ENCODE data around the gene SP6.

The SP6 gene

GRCh38 chr17:47831003-47831933, 19.7 kb downstream of the SP6 start, which contains the start of the genes LRRC46 and MRPL10:
Gene LRRC46, plus strand, starts transcription at chr17:47831670. Its CDS starts 320 bp downstream, at chr17:47831990.
Gene MRPL10, minus strand, starts transcription at chr17:47831541. Its CDS starts 30 bp downstream, at chr17:47831511.
- peak; percentile 88 for DNase-seq

DNA sequence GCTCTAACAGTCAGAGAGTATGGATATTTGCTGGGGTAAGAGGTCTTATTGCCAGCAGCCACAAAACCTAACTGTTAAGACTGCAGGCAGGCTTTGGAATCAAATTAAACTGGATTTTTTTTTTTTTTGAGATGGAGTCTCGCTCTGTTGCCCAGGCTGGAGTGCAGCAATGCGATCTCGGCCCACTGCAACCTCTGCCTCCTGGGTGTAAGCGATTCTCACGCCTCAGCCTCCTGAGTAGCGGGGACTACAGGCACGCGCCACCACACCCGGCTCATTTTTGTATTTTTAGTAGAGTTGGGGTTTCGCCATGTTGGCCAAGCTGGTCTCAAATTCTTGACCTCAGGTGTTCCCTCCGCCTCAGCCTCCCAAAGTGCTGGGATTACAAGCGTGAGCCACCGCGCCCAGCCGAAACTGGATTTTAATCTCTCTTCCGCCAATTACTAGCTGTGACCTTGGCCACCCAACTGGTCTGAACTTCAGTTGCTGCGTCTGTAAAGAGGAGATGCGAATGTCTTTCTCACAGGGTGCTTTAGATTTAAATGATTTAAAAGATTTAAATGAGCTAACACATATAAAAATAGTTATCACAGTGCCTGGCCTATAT, 20.5 kb downstream of the SP6 start:
- DNase-seq = no peak

DNA sequence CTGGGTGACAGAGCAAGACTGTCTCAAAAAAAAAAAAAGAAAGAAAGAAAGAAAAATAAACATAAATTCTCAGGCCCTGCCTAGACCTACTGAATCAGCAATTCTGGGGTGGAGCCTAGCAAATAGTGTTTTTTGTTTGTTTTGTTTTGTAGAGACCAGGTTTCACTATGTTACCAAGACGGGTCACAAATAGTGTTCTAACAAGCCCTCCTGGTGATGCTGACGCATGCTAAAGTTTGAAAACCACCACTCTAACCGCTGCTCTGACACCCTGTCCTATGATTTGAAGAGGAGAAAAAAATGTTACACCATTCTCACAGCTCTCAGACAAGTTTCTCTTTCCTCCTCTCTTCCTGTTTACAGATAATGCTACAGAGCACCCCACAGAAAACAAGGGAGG, 21.1 kb downstream of the SP6 start:
- DNase-seq = no peak

DNA sequence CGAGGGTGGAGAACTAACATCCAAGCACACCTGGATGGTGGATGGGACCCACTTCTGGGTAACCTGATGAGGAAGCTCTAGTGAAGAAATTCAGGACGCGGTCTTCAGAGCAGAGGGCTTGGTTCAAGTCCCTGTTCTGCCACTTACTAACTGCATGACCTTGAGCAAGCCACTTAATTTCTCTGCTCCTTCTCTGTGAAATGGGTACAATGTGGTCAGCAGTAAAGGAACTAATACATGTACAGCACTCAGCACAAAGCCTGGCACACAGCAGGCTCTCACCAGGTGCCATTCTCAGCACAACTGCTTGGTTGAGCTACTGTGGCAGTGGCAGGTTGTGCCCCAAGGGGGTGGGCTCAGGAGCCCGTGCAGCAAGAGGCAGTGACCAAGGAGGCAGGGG, 27.4 kb downstream of the SP6 start:
- DNase-seq = no peak

DNA sequence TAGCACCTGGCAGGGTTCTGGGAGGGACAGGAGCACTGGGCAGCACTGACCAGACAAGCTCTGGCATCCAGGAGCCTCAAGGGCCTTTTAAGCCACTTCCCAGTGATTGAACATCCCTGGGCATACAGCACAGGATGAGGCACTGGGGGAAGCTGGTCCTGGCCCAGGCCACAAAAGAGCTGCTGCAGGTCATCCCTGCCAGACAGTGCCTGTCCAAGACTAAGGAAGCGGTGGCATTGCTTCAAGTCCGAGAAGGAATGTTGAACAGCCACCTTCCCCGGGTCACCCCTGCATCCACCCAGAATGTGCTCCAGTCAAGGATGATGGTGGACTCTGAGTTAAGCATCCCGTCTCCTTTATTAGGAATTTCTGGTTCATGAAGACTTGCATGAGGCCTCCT, 28.2 kb downstream of the SP6 start:
- no peak for DNase-seq

- peak; percentile 67 for DNase-seq
These were observed 29.3 kb downstream of the SP6 start, which contains the start of gene OSBPL7 for GRCh38 chr17:47821424-47822391. Gene OSBPL7, minus strand, starts transcription at chr17:47821794. Its CDS starts 1,516 bp downstream, at chr17:47820278.

DNA sequence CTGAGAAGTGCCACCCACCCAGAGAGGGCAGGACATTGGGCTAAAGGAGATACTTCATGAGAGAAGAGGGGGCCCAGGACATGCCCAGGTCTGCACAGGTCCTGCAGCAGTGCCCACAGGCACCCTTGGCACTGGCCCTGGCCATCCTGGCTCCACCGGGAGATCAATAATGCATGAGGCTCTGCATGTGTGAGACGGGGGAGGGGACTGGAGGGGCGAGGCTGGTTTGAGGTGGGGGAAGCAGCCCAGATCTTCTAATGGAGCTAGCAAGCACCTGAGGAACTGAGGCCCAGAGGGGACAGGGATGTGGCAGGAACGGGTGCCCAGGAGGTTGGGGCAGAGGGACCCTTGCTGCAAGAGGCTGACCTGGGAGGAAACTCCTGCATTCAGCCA, 29.9 kb downstream of the SP6 start:
- DNase-seq = no peak

GRCh38 chr17:47820033-47820789, 30.8 kb downstream of the SP6 start:
- DNase-seq = no peak

DNA sequence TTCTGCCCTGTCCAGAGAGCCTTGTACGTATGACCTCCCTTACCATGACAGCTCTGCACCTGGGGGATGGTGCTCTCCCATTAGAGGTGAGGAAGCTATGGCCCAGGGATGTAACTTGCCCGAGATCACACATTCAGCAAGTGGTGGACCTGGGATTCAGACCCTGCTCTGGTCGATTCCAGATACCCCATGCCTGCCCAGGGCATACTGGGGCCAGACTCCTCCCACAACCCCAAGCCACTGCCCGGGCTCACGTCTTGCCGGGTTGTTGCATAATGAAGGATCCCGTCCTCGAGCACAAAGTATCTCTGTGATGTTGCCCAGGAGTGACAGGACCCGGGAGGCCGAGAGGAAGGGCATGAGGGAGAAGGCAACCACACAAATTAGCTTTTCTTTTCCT, 31.5 kb downstream of the SP6 start:
- no peak for DNase-seq

- DNase-seq = no peak
These were observed 32.8 kb downstream of the SP6 start for GRCh38 chr17:47818002-47818695.

- DNase-seq = no peak
These were observed 34.0 kb downstream of the SP6 start for GRCh38 chr17:47816947-47817346.

DNA sequence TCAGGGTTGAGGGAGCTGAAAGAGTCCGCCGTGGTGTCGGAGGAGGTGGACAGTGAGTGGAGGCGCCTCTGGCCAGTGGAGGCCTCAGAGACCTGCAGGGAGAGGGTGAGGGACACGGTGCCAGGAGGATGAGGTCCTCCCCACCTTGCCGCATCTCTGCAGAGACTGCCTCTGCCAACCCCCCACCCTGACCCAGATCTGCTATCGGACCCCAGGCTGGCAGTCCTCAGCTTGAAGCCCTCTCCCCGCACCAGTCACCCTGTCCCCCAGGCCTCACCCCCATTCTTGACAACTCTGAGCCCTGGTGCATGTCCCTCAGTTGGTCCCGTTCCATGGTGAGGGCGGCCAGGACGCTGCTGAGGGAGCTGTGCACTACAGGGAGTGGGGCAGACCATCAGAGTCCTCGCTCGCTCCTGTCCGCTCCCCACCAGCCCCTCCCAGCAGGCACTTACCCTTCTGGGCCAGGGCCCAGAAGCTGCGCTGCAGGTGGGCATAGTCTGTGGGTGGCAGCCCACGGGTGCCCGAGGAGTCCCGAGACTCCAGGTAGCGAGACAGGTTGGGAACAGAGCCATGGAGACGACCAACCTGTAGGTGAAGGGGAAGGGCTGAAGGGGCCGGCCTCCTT, 34.7 kb downstream of the SP6 start:
- DNase-seq = no peak

DNA sequence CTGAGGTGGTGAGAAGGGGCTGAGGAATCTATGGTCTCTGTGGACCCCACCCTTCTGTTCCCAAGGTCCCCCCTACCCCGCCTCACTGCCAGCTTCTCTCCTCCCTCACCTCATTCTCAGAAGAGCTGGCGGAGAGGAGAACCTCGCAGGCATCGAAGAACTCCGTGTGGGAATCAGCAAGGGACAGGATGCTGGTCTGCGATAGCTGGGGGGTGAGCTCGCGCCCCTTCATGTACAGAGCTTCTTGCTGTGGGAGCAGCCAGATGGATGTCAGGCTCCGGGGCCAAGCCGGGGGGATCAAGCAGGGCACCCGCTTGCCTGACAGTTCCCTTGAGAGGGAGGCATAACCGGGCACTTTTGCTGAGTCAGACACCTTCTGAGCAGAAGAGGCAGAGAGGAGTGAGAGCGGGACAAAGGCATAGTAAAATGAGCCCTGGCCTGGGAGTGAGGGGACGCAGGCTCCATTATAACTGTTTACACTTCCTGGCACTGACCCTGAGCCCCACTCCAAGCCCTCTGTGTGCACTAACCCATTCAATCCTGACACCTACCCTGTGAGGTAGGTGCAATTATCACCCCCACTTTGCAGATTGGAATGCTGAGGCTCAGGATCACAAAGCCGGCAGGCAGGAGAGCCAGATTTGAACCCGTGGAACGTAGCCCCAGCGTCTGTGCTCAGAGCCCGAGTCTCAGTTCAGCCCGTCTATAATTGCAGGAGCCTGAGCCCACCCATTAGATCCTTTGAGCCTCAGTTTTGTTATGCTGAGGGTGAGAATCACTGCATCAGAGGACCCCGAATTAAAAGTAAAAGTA, 35.7 kb downstream of the SP6 start:
- DNase-seq = no peak

DNA sequence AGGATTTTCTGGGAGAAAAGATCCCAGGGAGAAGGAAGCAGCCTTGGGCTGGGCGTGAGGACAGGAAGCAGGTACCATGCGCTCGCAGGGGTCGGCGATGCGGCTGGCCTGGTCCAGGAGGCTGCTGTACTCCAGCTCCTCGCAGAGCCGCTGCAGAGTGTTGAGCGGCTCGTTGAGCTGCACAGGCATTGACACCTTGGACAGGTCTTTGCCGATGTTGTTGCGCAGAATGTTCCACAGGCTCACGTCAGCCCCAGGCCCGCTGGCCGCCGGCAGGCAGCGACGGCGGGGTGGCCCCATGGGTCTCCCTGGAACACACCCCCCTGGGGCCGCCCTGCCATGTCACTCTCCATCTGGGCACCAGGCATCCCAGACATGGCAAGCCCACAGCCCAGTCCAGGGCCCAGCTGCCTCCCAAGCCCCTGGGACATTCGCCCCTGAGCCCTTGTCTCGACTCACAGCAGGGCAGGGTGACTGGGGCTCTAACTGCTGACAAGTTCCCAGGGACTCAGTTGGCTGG, 37.4 kb downstream of the SP6 start:
- no peak for DNase-seq

DNA sequence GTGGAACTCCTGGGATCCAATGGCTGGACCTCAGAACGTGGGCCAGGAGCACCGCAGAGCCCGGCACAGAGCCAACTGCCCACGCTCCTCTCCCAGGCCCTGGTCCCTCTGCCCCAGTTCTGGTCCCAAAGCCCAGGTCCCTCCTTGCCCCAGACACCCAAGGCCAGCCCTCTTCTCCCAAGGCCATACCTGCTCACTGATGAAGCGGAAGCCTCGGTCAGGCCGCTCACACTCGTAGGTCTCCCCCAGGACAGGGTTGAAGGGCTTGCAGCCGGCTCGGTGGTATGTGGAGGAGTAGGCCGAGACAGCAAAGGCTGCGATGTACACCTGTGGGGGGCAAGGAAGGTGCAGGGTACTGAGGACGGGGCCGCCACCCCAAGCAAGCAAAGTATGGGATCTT, 37.9 kb downstream of the SP6 start:
- no peak for DNase-seq

DNA sequence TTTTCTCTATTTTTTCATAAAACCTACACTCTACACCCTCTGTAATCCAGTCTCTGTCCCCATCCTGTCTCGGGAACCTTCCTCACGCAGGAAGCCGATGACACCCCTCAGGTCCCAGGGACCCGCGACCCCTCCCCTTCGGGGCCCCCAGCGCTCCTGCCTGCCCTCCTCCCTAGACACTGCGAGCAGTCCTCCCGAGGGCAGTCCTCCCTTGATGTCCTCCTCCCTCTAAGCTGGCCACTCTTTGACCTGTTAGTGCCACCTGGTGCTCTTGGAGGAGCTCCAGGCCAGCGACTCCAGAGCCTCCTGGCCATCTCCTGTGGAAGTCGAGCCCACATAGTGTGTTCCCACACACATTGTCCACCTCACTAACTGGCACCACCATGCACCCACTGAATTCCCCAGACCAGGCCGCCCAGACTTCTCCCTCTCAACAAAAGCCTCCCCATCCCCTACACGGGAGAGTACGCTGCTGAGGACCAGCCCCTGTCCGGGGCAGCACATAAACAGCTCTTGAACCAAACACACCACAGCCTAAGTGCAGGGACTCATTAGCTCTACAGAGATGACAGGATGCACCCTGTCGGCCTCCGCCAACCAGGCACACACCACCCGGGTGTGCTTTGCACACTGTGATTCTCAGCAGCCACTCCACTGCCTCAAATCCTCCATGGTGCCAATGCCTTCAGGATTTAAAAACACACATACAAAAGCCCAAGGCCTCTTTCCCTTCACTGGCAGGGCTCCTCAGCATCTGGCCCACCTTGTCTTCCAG, 38.6 kb downstream of the SP6 start:
- DNase-seq = no peak

DNA sequence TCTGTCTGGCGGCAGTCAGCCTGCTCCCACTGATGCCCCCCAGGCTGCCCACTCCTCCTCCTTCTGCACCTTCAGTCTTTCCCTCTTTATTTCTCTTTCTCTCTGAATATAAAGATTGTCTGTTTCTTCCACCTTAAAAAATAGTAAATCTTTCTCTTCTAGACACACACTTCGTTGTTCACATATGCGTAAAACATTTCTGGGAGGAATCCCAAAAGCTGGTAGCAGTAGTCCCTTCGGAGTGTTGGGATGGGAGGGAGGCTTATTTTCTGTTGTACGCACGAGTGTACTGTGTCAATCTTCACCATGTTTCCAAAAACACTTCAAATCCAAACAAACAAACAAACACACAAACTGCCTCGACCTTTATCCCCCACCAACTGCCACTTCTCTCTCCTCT, 39.3 kb downstream of the SP6 start:
- DNase-seq = no peak

DNA sequence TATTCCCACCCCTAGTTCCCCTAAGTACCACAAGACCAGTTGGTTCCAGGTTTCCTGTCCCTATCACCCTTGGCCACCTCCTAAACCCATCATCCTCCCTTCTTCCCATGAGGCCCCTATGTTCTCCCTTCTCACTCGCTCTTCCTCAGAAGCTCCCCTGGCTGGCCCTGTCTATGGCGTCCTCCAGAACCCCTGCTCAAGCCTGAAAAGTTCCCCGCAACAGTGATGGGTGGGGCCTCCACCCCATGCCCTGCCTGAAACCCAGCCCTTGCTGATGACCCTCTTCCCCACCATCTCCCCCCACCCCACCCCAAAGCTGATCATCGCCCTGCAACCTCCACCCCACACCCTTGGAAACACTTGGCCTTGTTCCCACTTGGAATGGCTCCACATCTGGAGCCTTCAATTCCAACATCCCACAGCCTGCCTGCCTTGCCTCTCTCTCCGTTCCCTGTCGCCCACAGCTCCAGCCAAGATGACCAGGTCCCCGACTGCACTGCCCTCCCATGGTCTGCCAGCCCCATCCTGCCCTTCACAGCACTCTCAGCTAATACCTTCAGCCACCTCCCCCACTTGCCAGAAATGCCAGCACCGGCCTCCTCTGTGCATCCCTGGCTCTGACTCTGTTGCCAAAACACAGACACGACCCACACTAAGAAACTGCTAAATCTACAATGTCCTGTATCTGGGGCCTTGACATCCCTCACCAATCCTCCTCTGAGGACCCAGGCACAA, 39.9 kb downstream of the SP6 start:
- DNase-seq = no peak
